BLaER1 treated with 17β-estradiol and CSF1 and Interleukin-3, amounts not matched to agents 10 nM and 100 nM (cell line): Measurements from ENCODE around the gene TK1.

ENCODE experiments used
- H3K27ac ChIP-seq, 11 experiments: shearing (Covaris generic); formaldehyde crosslinking; 2 replicates each; pipeline ENCODE4 v1.8.1; 2022
- H3K27me3 ChIP-seq, 11 experiments: shearing (Covaris generic); formaldehyde crosslinking; 2 replicates each; pipeline ENCODE4 v1.8.1; 2022
- H3K36me3 ChIP-seq, 11 experiments: shearing (Covaris generic); formaldehyde crosslinking; 2 replicates each; pipeline ENCODE4 v1.8.1; 2022
- H3K4me1 ChIP-seq, 10 experiments: shearing (Covaris generic); formaldehyde crosslinking; 2 replicates each; pipeline ENCODE4 v1.8.1; 2022
- H3K4me2 ChIP-seq, 11 experiments: shearing (Covaris generic); formaldehyde crosslinking; 2 replicates each; pipeline ENCODE4 v1.8.1; 2022
- H3K4me3 ChIP-seq, 10 experiments: shearing (Covaris generic); formaldehyde crosslinking; 2 replicates each; pipeline ENCODE4 v1.8.1; 2022
- H3K9ac ChIP-seq, 11 experiments: shearing (Covaris generic); formaldehyde crosslinking; 2 replicates each; pipeline ENCODE4 v1.8.1; 2022
- H3K9me3 ChIP-seq, 11 experiments: shearing (Covaris generic); formaldehyde crosslinking; replicated peaks in 1 of 11; 2 replicates each; pipeline ENCODE4 v1.8.1; 2022
- H4K20me1 ChIP-seq, 11 experiments: shearing (Covaris generic); formaldehyde crosslinking; 2 replicates each; pipeline ENCODE4 v1.8.1; 2022
- Cebpa-rat ChIP-seq, 11 experiments: shearing (Covaris generic); IDR thresholded peaks; 2 replicates each; pipeline ENCODE4 v1.8.1; 2022

Gene TK1

GRCh38 chr17:78164748-78165607 is 21.9 kb downstream of the TK1 start:
- TF ChIP-seq Cebpa-rat (IDR thresholded peaks at IDR 0.05), result no peak
- H3K4me1 ChIP-seq, result peaks cover 11 to 31% (median 22%) of the 10 kb centered on the region in 10 experiments
- H3K9ac ChIP-seq, result no peak overlapping the region; a peak in 1 of 22 replicates
- H3K9me3 ChIP-seq, result no peaks in the 10 kb centered on the region
- no peak overlapping the region for H3K27ac ChIP-seq
- H3K36me3 ChIP-seq, result no peaks in the 10 kb centered on the region
- H3K27me3 ChIP-seq, result no peaks in the 10 kb centered on the region
- H3K4me3 ChIP-seq, result no peak overlapping the region
- peaks cover 9 to 12% (median 10%) of the 10 kb centered on the region in 11 experiments for H4K20me1 ChIP-seq
- H3K4me2 ChIP-seq, result no peak overlapping the region

- Histone ChIP-seq H3K27ac (no peak overlapping the region), H3K9ac (no peak overlapping the region; a peak in 1 of 22 replicates), H4K20me1 (peaks cover under 1 to 3% (median 2%) of the 10 kb centered on the region in 11 experiments; a peak in 15 of 22 replicates), H3K36me3 (no peaks in the 10 kb centered on the region), H3K4me1 (peaks cover 13 to 31% (median 20%) of the 10 kb centered on the region in 10 experiments), H3K9me3 (no peaks in the 10 kb centered on the region), H3K4me3 (no peak overlapping the region), H3K27me3 (no peaks in the 10 kb centered on the region), H3K4me2 (no peak overlapping the region)
- TF ChIP-seq Cebpa-rat (IDR thresholded peaks at IDR 0.05), result no peak
Measured at GRCh38 chr17:78163881-78164747, 22.7 kb downstream of the TK1 start.

- TF ChIP-seq Cebpa-rat (IDR thresholded peaks at IDR 0.05), result no peak
- peak overlapping the region in 4 of 11 experiments; percentile 68 to 73 (median 70); a peak in 3 of 22 replicates for H3K27ac ChIP-seq
- H3K36me3 ChIP-seq, result no peaks in the 10 kb centered on the region
- peak overlapping the region in 9 of 11 experiments; percentile 14 to 76 (median 58); a peak in 14 of 22 replicates for H3K4me2 ChIP-seq
- no peak overlapping the region for H3K9ac ChIP-seq
- H3K4me3 ChIP-seq, result no peak overlapping the region
- H3K9me3 ChIP-seq, result no peaks in the 10 kb centered on the region; a peak in 1 of 22 replicates
- H3K4me1 ChIP-seq, result peaks cover 42 to 62% (median 51%) of the 10 kb centered on the region in 10 experiments
- H3K27me3 ChIP-seq, result no peaks in the 10 kb centered on the region
- H4K20me1 ChIP-seq, result no peaks in the 10 kb centered on the region
Measured at GRCh38 chr17:78159575-78160158, 27.2 kb downstream of the TK1 start.

GRCh38 chr17:78154903-78155811 is 31.7 kb downstream of the TK1 start:
- Histone ChIP-seq H4K20me1 (no peaks in the 10 kb centered on the region), H3K9ac (peak overlapping the region in 8 of 11 experiments; percentile 2 to 68 (median 37); a peak in 10 of 22 replicates), H3K9me3 (no peaks in the 10 kb centered on the region; a peak in 1 of 22 replicates), H3K4me3 (no peak overlapping the region), H3K27me3 (no peaks in the 10 kb centered on the region), H3K27ac (peak overlapping the region; percentile 29 to 85 (median 70); a peak in 17 of 22 replicates), H3K4me2 (peak overlapping the region; percentile 27 to 87 (median 47); a peak in 21 of 22 replicates), H3K36me3 (no peaks in the 10 kb centered on the region), H3K4me1 (peaks cover 45 to 92% (median 63%) of the 10 kb centered on the region in 10 experiments)
- peak in 2 of 11 experiments; percentile 18 to 23; a peak in 3 of 22 replicates for TF ChIP-seq Cebpa-rat (IDR thresholded peaks at IDR 0.05)

GRCh38 chr17:78151514-78152008 is 35.3 kb downstream of the TK1 start:
- Histone ChIP-seq H3K9me3 (no peaks in the 10 kb centered on the region), H3K4me2 (peak overlapping the region in 3 of 11 experiments; percentile 35 to 80 (median 55); a peak in 5 of 22 replicates), H4K20me1 (no peaks in the 10 kb centered on the region), H3K4me1 (peaks cover 35 to 81% (median 45%) of the 10 kb centered on the region in 10 experiments), H3K9ac (0 out of 22 replicates have a peak overlapping the region, but pooled peaks of 1 of the 11 experiments have one; percentile 7), H3K36me3 (no peaks in the 10 kb centered on the region), H3K4me3 (no peak overlapping the region), H3K27me3 (no peaks in the 10 kb centered on the region), H3K27ac (no peak overlapping the region)
- no peak for TF ChIP-seq Cebpa-rat (IDR thresholded peaks at IDR 0.05)

- no peak overlapping the region for H3K9ac ChIP-seq
Measured at GRCh38 chr17:78148286-78149016, 38.4 kb downstream of the TK1 start.

More at GRCh38 chr17:78148286-78149016, 38.4 kb downstream of the TK1 start:
- Histone ChIP-seq H3K4me3 (no peak overlapping the region), H3K27ac (no peak overlapping the region), H3K9me3 (no peaks in the 10 kb centered on the region), H3K4me1 (peaks cover 33 to 82% (median 43%) of the 10 kb centered on the region in 10 experiments; a peak in 19 of 20 replicates), H3K27me3 (no peaks in the 10 kb centered on the region), H3K36me3 (no peaks in the 10 kb centered on the region), H4K20me1 (peaks cover 0 to 11% (median 0%) of the 10 kb centered on the region in 11 experiments; a peak in 3 of 22 replicates), H3K4me2 (peak overlapping the region in 3 of 11 experiments; percentile 11 to 57 (median 43); a peak in 5 of 22 replicates)
- no peak for TF ChIP-seq Cebpa-rat (IDR thresholded peaks at IDR 0.05)
